HepG2 (cell line): Measurements from ENCODE around the gene SLC1A3. TPM values are rescaled to one million over a fixed set of nuclear protein-coding genes. Genes with fewer than 3 reads are reported as not detected.
A peak's percentile ranks its signal among the peaks of the same experiment; 100 is the strongest.

Experiments
- ATAC-seq: fragments of 200-7000 bp; cut with Tn5 transposase; 3 replicates; pipeline ENCODE4 v1.9.1; 2020; ENCODE audit warnings: mild to moderate bottlenecking, moderate library complexity
- BruUV-seq: library from RNA; stranded (reverse); fragments of 400-500 nt; replicated peaks from 2 replicates; lab custom pipeline; 2021; lab: Mats Ljungman, UMichigan
- CTCF ChIA-PET: fragments of 300-600 bp; formaldehyde crosslinking; extraction: SDS; loops from one replicate; lab custom pipeline; 2021; ENCODE audit warnings: low total read pairs, inconsistent platforms, low intra/inter-chr PET ratio; lab: Yijun Ruan, JAX
- POLR2A ChIA-PET: fragments of 350-600 bp; sonication (Branson Sonifier 250); formaldehyde crosslinking; loops from one replicate; lab custom pipeline; 2020; ENCODE audit warnings: antibody characterized with exemption, inconsistent platforms; lab: Yijun Ruan, JAX
- DNase-seq: peaks from one replicate; pipeline ENCODE4 v3.0.0-alpha.2; 2015; ENCODE audit warnings: low spot score
- FAIRE-seq: peaks from 3 replicates; lab custom pipeline; 2011; peaks lifted over from hg19 to GRCh38; lab: Jason Lieb, UNC
- H2AFZ ChIP-seq: one replicate; pipeline ENCODE4 v1.6.1; 2011; ENCODE audit warnings: low read length, inconsistent platforms
- H3K27ac ChIP-seq: fragments of 300-600 bp; 3 replicates; pipeline ENCODE4 v1.8.0; 2011; ENCODE audit warnings: mixed run types, mild to moderate bottlenecking, mixed read lengths, low read length, inconsistent platforms; ENCODE audit not compliant: insufficient read depth; ENCODE audit errors: extremely low read length
- H3K27me3 ChIP-seq, 2 experiments: fragments of 200-600 bp in 1 of 2; 2 replicates in 1 of 2; 3 replicates in 1 of 2; pipeline versions ENCODE4 v1.6.0 to v1.8.0; 2011; ENCODE audit warnings: low read length in 2 of 2, mild to moderate bottlenecking in 2 of 2, moderate library complexity in 2 of 2, inconsistent platforms in 1 of 2; ENCODE audit not compliant: insufficient read depth in 2 of 2, control insufficient read depth in 1 of 2
- H3K36me3 ChIP-seq, 2 experiments: fragments of 200-600 bp in 1 of 2; replicated peaks in 1 of 2; 2 replicates in 1 of 2; 3 replicates in 1 of 2; pipeline versions ENCODE4 v1.5.1 to v1.8.0; 2011; ENCODE audit warnings: low read length in 2 of 2, inconsistent platforms in 1 of 2; ENCODE audit not compliant: insufficient read depth in 2 of 2, control insufficient read depth in 1 of 2
- H3K4me1 ChIP-seq: 2 replicates; pipeline ENCODE4 v1.5.1; 2012; ENCODE audit warnings: low read length, inconsistent platforms; ENCODE audit not compliant: insufficient read depth
- H3K4me2 ChIP-seq: 2 replicates; pipeline ENCODE4 v1.6.0; 2011; ENCODE audit warnings: low read depth, low read length, inconsistent platforms
- H3K4me3 ChIP-seq, 3 experiments: fragments of 200-600 bp in 1 of 3; sonication (generic), shearing (Covaris generic) in 1 of 3; replicated peaks in 1 of 3; 2 replicates each; pipeline ENCODE4 v1.5.1; 2011 to 2016; ENCODE audit warnings: low read length in 3 of 3, inconsistent platforms in 2 of 3, low read depth in 2 of 3, mild to moderate bottlenecking in 2 of 3, control low read depth in 1 of 3, mixed read lengths in 1 of 3; ENCODE audit not compliant: insufficient read depth in 1 of 3
- H3K79me2 ChIP-seq: one replicate; pipeline ENCODE4 v1.6.1; 2011; ENCODE audit warnings: low read length, inconsistent platforms; ENCODE audit not compliant: insufficient read depth
- H3K9ac ChIP-seq: 2 replicates; pipeline ENCODE4 v1.6.0; 2011; ENCODE audit warnings: mild to moderate bottlenecking, low read depth, low read length, inconsistent platforms; ENCODE audit not compliant: insufficient read depth
- H3K9me3 ChIP-seq: 2 replicates; pipeline ENCODE4 v1.5.1; 2012; ENCODE audit warnings: mild to moderate bottlenecking, low read length
- H4K20me1 ChIP-seq: 2 replicates; pipeline ENCODE4 v1.6.0; 2011; ENCODE audit warnings: inconsistent platforms, mild to moderate bottlenecking, low read length, moderate library complexity; ENCODE audit not compliant: insufficient read depth
- ETV5 ChIP-seq: IDR thresholded peaks from 2 replicates; pipeline ENCODE4 v1.6.1; 2018; ENCODE audit warnings: missing biosample characterization, missing genetic modification reagents, inconsistent platforms, borderline replicate concordance
- FOSL1 ChIP-seq: sonication (generic); formaldehyde crosslinking; IDR thresholded peaks from 2 replicates; pipeline ENCODE4 v1.9.0; 2021; ENCODE audit warnings: missing genetic modification reagents, borderline replicate concordance
- FOXJ3 ChIP-seq: sonication (generic); formaldehyde crosslinking; IDR thresholded peaks from 2 replicates; pipeline ENCODE4 v1.4.0; 2020; ENCODE audit warnings: missing genetic modification reagents, mild to moderate bottlenecking, borderline replicate concordance
- GMEB2 ChIP-seq: IDR thresholded peaks from 2 replicates; pipeline ENCODE4 v1.6.1; 2016; ENCODE audit warnings: missing biosample characterization, missing genetic modification reagents, low read depth
- HOXA9 ChIP-seq: sonication (generic); formaldehyde crosslinking; IDR thresholded peaks from 2 replicates; pipeline ENCODE4 v1.8.1; 2022; ENCODE audit warnings: missing genetic modification reagents, mild to moderate bottlenecking, moderate library complexity, borderline replicate concordance
- MIXL1 ChIP-seq: IDR thresholded peaks from 2 replicates; pipeline ENCODE4 v1.6.1; 2016
- PLRG1 ChIP-seq: fragments of 450-650 bp; conservative IDR thresholded peaks from 2 replicates; pipeline ENCODE4 v1.6.1; 2016
- PRMT3 ChIP-seq: sonication (generic); formaldehyde crosslinking; IDR thresholded peaks from 2 replicates; pipeline ENCODE4 v1.8.1; 2022; ENCODE audit warnings: low read depth, mild to moderate bottlenecking, moderate library complexity, missing genetic modification reagents, borderline replicate concordance
- RFX5 ChIP-seq: IDR thresholded peaks from 2 replicates; pipeline ENCODE4 v1.6.1; 2011; ENCODE audit warnings: low read depth, low read length, improper control_type of control experiment
- SP1 ChIP-seq, 2 experiments: fragments of 450-650 bp in 1 of 2; sonication (generic) in 1 of 2; formaldehyde crosslinking in 1 of 2; IDR thresholded peaks; 2 replicates each; pipeline versions ENCODE4 v1.4.0 to v1.6.1; 2016 to 2020; ENCODE audit warnings: missing genetic modification reagents in 1 of 2
- SRSF9 ChIP-seq: fragments of 200-400 bp; formaldehyde crosslinking; IDR thresholded peaks from 2 replicates; pipeline ENCODE4 v1.6.1; 2018; ENCODE audit warnings: borderline replicate concordance, mild to moderate bottlenecking, low read depth, low read length; ENCODE audit not compliant: insufficient read depth, poor library complexity, severe bottlenecking
- ZBTB26 ChIP-seq: IDR thresholded peaks from 2 replicates; pipeline ENCODE4 v1.6.1; 2016; ENCODE audit warnings: missing compliant biosample characterization, missing genetic modification reagents, borderline replicate concordance
- ZKSCAN1 ChIP-seq: fragments of 150-350 bp; IDR thresholded peaks from 2 replicates; pipeline ENCODE4 v1.6.1; 2014; ENCODE audit warnings: low read length
- ZNF263 ChIP-seq: sonication (generic); formaldehyde crosslinking; IDR thresholded peaks from 2 replicates; pipeline ENCODE4 v1.4.0; 2020; ENCODE audit warnings: missing genetic modification reagents
- ZNF674 ChIP-seq: sonication (generic); formaldehyde crosslinking; IDR thresholded peaks from 2 replicates; pipeline ENCODE4 v1.5.0; 2020; ENCODE audit warnings: low read depth, mild to moderate bottlenecking, missing genetic modification reagents
- ZNF724P ChIP-seq: sonication (generic); formaldehyde crosslinking; IDR thresholded peaks from 2 replicates; pipeline ENCODE4 v1.8.0; 2022; ENCODE audit warnings: missing genetic modification reagents, borderline replicate concordance
- WGBS: methylation state at CpG from one replicate; pipeline ENCODE4 v1.1.6; 2017; ENCODE audit warnings: low lambda C conversion rate; 5-methylcytosine and 5-hydroxymethylcytosine counted together
- in situ Hi-C: cut with HindIII; loops from 2 replicates; pipeline ENCODE4 v1.10.0; 2017; ENCODE audit warnings: low pct_unique_long_range_greater_than_20kb; ENCODE audit not compliant: extremely low pct_ligation_motif_present
- intact Hi-C: fragments of 100-400 bp; cut with micrococcal nuclease; formaldehyde crosslinking; loops from one replicate; pipeline ENCODE4 v1.10.0; 2022; ENCODE audit not compliant: unreplicated experiment
- polyA plus RNA-seq, 8 experiments: library from polyadenylated mRNA; depleted of rRNA in 3 of 8; stranded (reverse) in 7 of 8; unstranded in 1 of 8; fragments of >200 nt; fragmentation: Illumina TruSeq in 4 of 8; extraction: Trizol in 4 of 8; gene quantifications; 2 replicates each; pipeline versions ENCODE4 v1.2.1 to v1.2.3, GENCODE V29; 2011 to 2016; ENCODE audit warnings: low read depth in 4 of 8, missing spikeins in 1 of 8, mixed read lengths in 1 of 8; ENCODE audit not compliant: insufficient read depth in 1 of 8
- total RNA-seq, 5 experiments: library from RNA; depleted of rRNA; stranded (reverse); fragments of >200 nt; fragmentation: Illumina TruSeq; extraction: Trizol; gene quantifications; 2 replicates each; pipeline ENCODE4 v1.2.3, GENCODE V29; 2016; ENCODE audit warnings: low read depth in 1 of 5

Gene SLC1A3
- total and polyA plus RNA-seq, 2 of the 13 experiments (the other 11 are each of a cell fraction or from before 2014, with no cell fraction given), result 0.09 TPM; not detected in 1

- TF ChIP-seq ETV5 (CRISPR knock-in tag) (no peak), PRMT3 (CRISPR knock-in tag) (no peak), ZNF674 (CRISPR knock-in tag) (no peak)
Observed at GRCh38 chr5:36635721-36636390, 29.4 kb downstream of the SLC1A3 start (continued).

GRCh38 chr5:36637101-36637500, 30.7 kb downstream of the SLC1A3 start:
- ATAC-seq, result no peak
- POLR2A ChIA-PET, result no interaction called here
- 49% methylated on average over 4 of the region's 4 CpGs for whole genome bisulfite sequencing

GRCh38 chr5:36637516-36637915, 31.1 kb downstream of the SLC1A3 start:
- H3K4me1 ChIP-seq, result no peaks in the 10 kb centered on the region
- ATAC-seq, result no peak
- H3K27me3 ChIP-seq, result no peaks in the 10 kb centered on the region
- no peak overlapping the region for H2AFZ ChIP-seq
- no peak overlapping the region for H3K4me3 ChIP-seq
- no peak for FAIRE-seq
- no peak overlapping the region for H3K27ac ChIP-seq
- no peaks in the 10 kb centered on the region for H3K79me2 ChIP-seq
- 33% methylated on average over 1 of the region's 1 CpG for WGBS
- no peak for DNase-seq
- intact Hi-C loops, result no loop called here
- no peaks in the 10 kb centered on the region for H4K20me1 ChIP-seq
- H3K9me3 ChIP-seq, result no peaks in the 10 kb centered on the region
- H3K36me3 ChIP-seq, result no peaks in the 10 kb centered on the region
- BruUV-seq, result no TSS peak
- CTCF ChIA-PET, result no interaction called here
- H3K4me2 ChIP-seq, result no peak overlapping the region
- in situ Hi-C loops, result no loop called here
- no peak overlapping the region for H3K9ac ChIP-seq
- POLR2A ChIA-PET, result no interaction called here
- no peak for TF ChIP-seq HOXA9
- TF ChIP-seq ZKSCAN1, result no peak
- no peak for TF ChIP-seq ZNF724P (CRISPR knock-in tag)
- TF ChIP-seq SRSF9, result no peak
- TF ChIP-seq ZBTB26 (CRISPR knock-in tag), result no peak
- TF ChIP-seq SP1 (IDR thresholded peaks at IDR 0.05), result no peak
- TF ChIP-seq SP1 (CRISPR knock-in tag; IDR thresholded peaks at IDR 0.05), result no peak
- no peak for TF ChIP-seq FOSL1 (CRISPR knock-in tag)
- no peak for TF ChIP-seq GMEB2 (CRISPR knock-in tag)
- TF ChIP-seq MIXL1, result no peak
- TF ChIP-seq FOXJ3 (CRISPR knock-in tag), result no peak

More at GRCh38 chr5:36637101-36637500, 30.7 kb downstream of the SLC1A3 start:
- BruUV-seq, result no TSS peak
- H3K36me3 ChIP-seq, result no peaks in the 10 kb centered on the region
- no peak for FAIRE-seq
- DNase-seq, result no peak
- no peak for TF ChIP-seq PLRG1
- 0 out of 2 replicates have a peak, but pooled peaks have one; percentile 25 for TF ChIP-seq ZNF263
- no peak for TF ChIP-seq RFX5
- TF ChIP-seq, all 625 proteins: peak for 1
- H3K27ac ChIP-seq, result no peak overlapping the region
- no peaks in the 10 kb centered on the region for H3K79me2 ChIP-seq
- in situ Hi-C loops, result no loop called here
- H2AFZ ChIP-seq, result no peak overlapping the region
- H3K27me3 ChIP-seq, result no peaks in the 10 kb centered on the region
- intact Hi-C loops, result no loop called here
- H3K4me3 ChIP-seq, result no peak overlapping the region
- CTCF ChIA-PET, result no interaction called here
- H3K9me3 ChIP-seq, result no peaks in the 10 kb centered on the region
- no peak overlapping the region for H3K9ac ChIP-seq
- no peak overlapping the region for H3K4me2 ChIP-seq
- no peaks in the 10 kb centered on the region for H3K4me1 ChIP-seq
- H4K20me1 ChIP-seq, result no peaks in the 10 kb centered on the region
